ENCODE results near the gene MRTFA.
"Not testable (repeated sequence)": the region's sequence is repeated elsewhere in the genome, so short reads cannot be mapped to it uniquely, and the experiment has no call there.

The MRTFA gene

GRCh38 chr22:40625794-40626193 lies 10.7 kb downstream of the MRTFA start:
- H3K27ac Mint-ChIP-seq, H3K4me3 Mint-ChIP-seq, H3K9me3 Mint-ChIP-seq, H3K27me3 Mint-ChIP-seq: not testable (repeated sequence)
- Mint-ChIP-seq H3K36me3 (ENCODE audit: low read depth) (peaks cover 15% of the 10 kb centered on the region), H3K4me1 (ENCODE audit: low read depth) (peaks cover 27% of the 10 kb centered on the region)

- H3K4me3 Mint-ChIP-seq, H3K27ac Mint-ChIP-seq, H3K27me3 Mint-ChIP-seq, H3K9me3 Mint-ChIP-seq: not testable (repeated sequence)
- Mint-ChIP-seq H3K4me1 (ENCODE audit: low read depth) (peaks cover 26% of the 10 kb centered on the region), H3K36me3 (ENCODE audit: low read depth) (peaks cover 19% of the 10 kb centered on the region)
These were observed 11.2 kb downstream of the MRTFA start for GRCh38 chr22:40625281-40625680.

GRCh38 chr22:40624770-40625169 lies 11.7 kb downstream of the MRTFA start:
- H3K9me3 Mint-ChIP-seq = peaks cover 6% of the 10 kb centered on the region
- no peaks in the 10 kb centered on the region for H3K27me3 Mint-ChIP-seq
- peak overlapping the region; percentile 76 for H3K27ac Mint-ChIP-seq
- H3K36me3 Mint-ChIP-seq (ENCODE audit: low read depth) = peaks cover 19% of the 10 kb centered on the region
- H3K4me3 Mint-ChIP-seq = no peak overlapping the region
- peaks cover 26% of the 10 kb centered on the region for H3K4me1 Mint-ChIP-seq (ENCODE audit: low read depth)

GRCh38 chr22:40621309-40622151 lies 15.0 kb downstream of the MRTFA start:
- Mint-ChIP-seq H3K27me3 (no peaks in the 10 kb centered on the region), H3K27ac (no peak overlapping the region), H3K4me1 (ENCODE audit: low read depth) (peaks cover 8% of the 10 kb centered on the region), H3K36me3 (ENCODE audit: low read depth) (peaks cover 30% of the 10 kb centered on the region), H3K4me3 (no peak overlapping the region), H3K9me3 (peaks cover 6% of the 10 kb centered on the region)

GRCh38 chr22:40620464-40621046 lies 16.0 kb downstream of the MRTFA start:
- H3K4me3 Mint-ChIP-seq = no peak overlapping the region
- H3K36me3 Mint-ChIP-seq (ENCODE audit: low read depth) = peaks cover 35% of the 10 kb centered on the region
- peaks cover 8% of the 10 kb centered on the region for H3K4me1 Mint-ChIP-seq (ENCODE audit: low read depth)
- peaks cover 6% of the 10 kb centered on the region for H3K9me3 Mint-ChIP-seq
- no peaks in the 10 kb centered on the region for H3K27me3 Mint-ChIP-seq
- peak overlapping the region; percentile 18 for H3K27ac Mint-ChIP-seq

- no peak overlapping the region for H3K27ac Mint-ChIP-seq
- no peak overlapping the region for H3K4me3 Mint-ChIP-seq
- H3K4me1 Mint-ChIP-seq (ENCODE audit: low read depth) = peaks cover 4% of the 10 kb centered on the region
- H3K9me3 Mint-ChIP-seq = peaks cover 6% of the 10 kb centered on the region
- no peaks in the 10 kb centered on the region for H3K27me3 Mint-ChIP-seq
- peaks cover 40% of the 10 kb centered on the region for H3K36me3 Mint-ChIP-seq (ENCODE audit: low read depth)
These were observed 18.1 kb downstream of the MRTFA start for GRCh38 chr22:40618400-40618799.

GRCh38 chr22:40616578-40616977 lies 19.9 kb downstream of the MRTFA start:
- Mint-ChIP-seq H3K4me1 (ENCODE audit: low read depth) (peaks cover 18% of the 10 kb centered on the region), H3K27ac (no peak overlapping the region), H3K36me3 (ENCODE audit: low read depth) (peaks cover 30% of the 10 kb centered on the region), H3K9me3 (no peaks in the 10 kb centered on the region), H3K4me3 (no peak overlapping the region), H3K27me3 (no peaks in the 10 kb centered on the region)

GRCh38 chr22:40613067-40613466 lies 23.5 kb downstream of the MRTFA start:
- H3K4me1 Mint-ChIP-seq (ENCODE audit: low read depth) = peaks cover 37% of the 10 kb centered on the region
- no peaks in the 10 kb centered on the region for H3K27me3 Mint-ChIP-seq
- H3K36me3 Mint-ChIP-seq (ENCODE audit: low read depth) = peaks cover 16% of the 10 kb centered on the region
- H3K27ac Mint-ChIP-seq = no peak overlapping the region
- no peak overlapping the region for H3K4me3 Mint-ChIP-seq
- H3K9me3 Mint-ChIP-seq = no peaks in the 10 kb centered on the region

GRCh38 chr22:40612291-40612751 lies 24.2 kb downstream of the MRTFA start:
- Mint-ChIP-seq H3K27me3 (no peaks in the 10 kb centered on the region), H3K4me3 (no peak overlapping the region), H3K36me3 (ENCODE audit: low read depth) (peaks cover 12% of the 10 kb centered on the region), H3K4me1 (ENCODE audit: low read depth) (peaks cover 43% of the 10 kb centered on the region), H3K27ac (no peak overlapping the region), H3K9me3 (no peaks in the 10 kb centered on the region)

- Mint-ChIP-seq H3K27me3 (no peaks in the 10 kb centered on the region), H3K9me3 (no peaks in the 10 kb centered on the region), H3K36me3 (ENCODE audit: low read depth) (peaks cover 11% of the 10 kb centered on the region), H3K4me1 (ENCODE audit: low read depth) (peaks cover 48% of the 10 kb centered on the region), H3K27ac (no peak overlapping the region), H3K4me3 (no peak overlapping the region)
These were observed 24.9 kb downstream of the MRTFA start for GRCh38 chr22:40611606-40612005.

- H3K4me3 Mint-ChIP-seq = no peak overlapping the region
- H3K27ac Mint-ChIP-seq = no peak overlapping the region
- H3K4me1 Mint-ChIP-seq (ENCODE audit: low read depth) = peaks cover 60% of the 10 kb centered on the region
- H3K36me3 Mint-ChIP-seq (ENCODE audit: low read depth) = peaks cover 5% of the 10 kb centered on the region
- H3K9me3 Mint-ChIP-seq = no peaks in the 10 kb centered on the region
- no peaks in the 10 kb centered on the region for H3K27me3 Mint-ChIP-seq
These were observed 26.1 kb downstream of the MRTFA start for GRCh38 chr22:40610329-40610850.

GRCh38 chr22:40609216-40609615 lies 27.3 kb downstream of the MRTFA start:
- Mint-ChIP-seq H3K9me3 (no peaks in the 10 kb centered on the region), H3K27ac (no peak overlapping the region), H3K4me1 (ENCODE audit: low read depth) (peaks cover 66% of the 10 kb centered on the region), H3K4me3 (no peak overlapping the region), H3K36me3 (ENCODE audit: low read depth) (no peaks in the 10 kb centered on the region), H3K27me3 (no peaks in the 10 kb centered on the region)

- Mint-ChIP-seq H3K9me3 (no peaks in the 10 kb centered on the region), H3K27ac (no peak overlapping the region), H3K4me3 (no peak overlapping the region), H3K27me3 (no peaks in the 10 kb centered on the region), H3K4me1 (ENCODE audit: low read depth) (peaks cover 70% of the 10 kb centered on the region), H3K36me3 (ENCODE audit: low read depth) (no peaks in the 10 kb centered on the region)
These were observed 29.0 kb downstream of the MRTFA start for GRCh38 chr22:40607506-40607905.

- no peaks in the 10 kb centered on the region for H3K27me3 Mint-ChIP-seq
- no peak overlapping the region for H3K4me3 Mint-ChIP-seq
- H3K36me3 Mint-ChIP-seq (ENCODE audit: low read depth) = no peaks in the 10 kb centered on the region
- no peaks in the 10 kb centered on the region for H3K9me3 Mint-ChIP-seq
- no peak overlapping the region for H3K27ac Mint-ChIP-seq
- H3K4me1 Mint-ChIP-seq (ENCODE audit: low read depth) = peaks cover 67% of the 10 kb centered on the region
These were observed 30.2 kb downstream of the MRTFA start for GRCh38 chr22:40606306-40606705.

- Mint-ChIP-seq H3K27me3 (no peaks in the 10 kb centered on the region), H3K4me3 (no peak overlapping the region), H3K9me3 (no peaks in the 10 kb centered on the region), H3K27ac (no peak overlapping the region), H3K4me1 (ENCODE audit: low read depth) (peaks cover 67% of the 10 kb centered on the region), H3K36me3 (ENCODE audit: low read depth) (no peaks in the 10 kb centered on the region)
These were observed 30.8 kb downstream of the MRTFA start for GRCh38 chr22:40605761-40606160.

All from stimulated activated naive CD8-positive, alpha-beta T cell treated with anti-CD3 and anti-CD28 coated beads, Interleukin-15, Interleukin-2, amounts not matched to agents 100 ng/mL and 50 ng/mL, for 24 hours (primary cell).